Measurements from ENCODE around the gene PLXNA1.

Gene PLXNA1

DNA sequence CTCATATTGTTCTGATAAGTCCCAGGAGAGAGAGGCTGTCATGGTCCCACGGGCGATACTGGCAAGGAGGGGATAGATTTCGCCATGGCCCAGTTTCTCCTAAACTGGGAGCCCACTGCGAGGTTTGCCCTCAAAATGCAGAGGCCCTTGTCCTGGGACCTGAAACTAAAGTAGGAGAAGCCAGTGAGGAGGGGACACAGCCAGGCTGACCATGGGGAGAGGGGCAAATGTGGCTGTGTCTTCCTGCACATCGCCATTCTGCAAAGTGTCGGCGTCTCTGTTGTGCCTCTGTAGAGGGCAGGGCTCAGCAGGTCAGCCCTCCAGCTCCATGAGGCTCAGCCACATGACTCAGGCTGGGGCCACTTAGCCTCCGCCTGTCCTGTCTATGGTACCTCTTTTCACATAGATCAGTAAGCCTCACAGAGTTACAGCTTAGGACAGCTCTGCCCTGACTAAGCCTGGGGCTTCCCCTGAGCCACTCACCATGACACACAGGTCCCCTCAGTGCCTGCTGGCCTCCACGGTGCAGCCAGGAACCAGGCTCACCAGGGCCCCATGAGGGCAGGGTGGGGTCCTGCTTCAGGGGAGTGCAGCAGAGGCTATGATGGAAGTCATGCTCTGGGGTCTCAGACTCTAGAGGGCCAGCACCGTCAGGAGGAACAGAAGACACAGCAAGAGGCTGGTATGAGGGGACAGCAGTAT, 28.6 kb upstream of the PLXNA1 start:
- TF ChIP-seq, protein P1, sequence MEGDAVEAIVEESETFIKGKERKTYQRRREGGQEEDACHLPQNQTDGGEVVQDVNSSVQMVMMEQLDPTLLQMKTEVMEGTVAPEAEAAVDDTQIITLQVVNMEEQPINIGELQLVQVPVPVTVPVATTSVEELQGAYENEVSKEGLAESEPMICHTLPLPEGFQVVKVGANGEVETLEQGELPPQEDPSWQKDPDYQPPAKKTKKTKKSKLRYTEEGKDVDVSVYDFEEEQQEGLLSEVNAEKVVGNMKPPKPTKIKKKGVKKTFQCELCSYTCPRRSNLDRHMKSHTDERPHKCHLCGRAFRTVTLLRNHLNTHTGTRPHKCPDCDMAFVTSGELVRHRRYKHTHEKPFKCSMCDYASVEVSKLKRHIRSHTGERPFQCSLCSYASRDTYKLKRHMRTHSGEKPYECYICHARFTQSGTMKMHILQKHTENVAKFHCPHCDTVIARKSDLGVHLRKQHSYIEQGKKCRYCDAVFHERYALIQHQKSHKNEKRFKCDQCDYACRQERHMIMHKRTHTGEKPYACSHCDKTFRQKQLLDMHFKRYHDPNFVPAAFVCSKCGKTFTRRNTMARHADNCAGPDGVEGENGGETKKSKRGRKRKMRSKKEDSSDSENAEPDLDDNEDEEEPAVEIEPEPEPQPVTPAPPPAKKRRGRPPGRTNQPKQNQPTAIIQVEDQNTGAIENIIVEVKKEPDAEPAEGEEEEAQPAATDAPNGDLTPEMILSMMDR (IDR thresholded peaks at IDR 0.05; ENCODE audit: low read depth, low read length): no peak
- TF ChIP-seq, protein P2, sequence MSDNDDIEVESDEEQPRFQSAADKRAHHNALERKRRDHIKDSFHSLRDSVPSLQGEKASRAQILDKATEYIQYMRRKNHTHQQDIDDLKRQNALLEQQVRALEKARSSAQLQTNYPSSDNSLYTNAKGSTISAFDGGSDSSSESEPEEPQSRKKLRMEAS (IDR thresholded peaks at IDR 0.05; ENCODE audit: low read depth, low read length): no peak
- TF ChIP-seq MYC (IDR thresholded peaks at IDR 0.05; ENCODE audit: low read depth, low read length) (no peak), POLR2A (IDR thresholded peaks at IDR 0.05; ENCODE audit: extremely low read depth, insufficient read length) (no peak)
- DNase-seq (ENCODE audit: low read depth): no peak
- no peak overlapping the region for H3K4me3 ChIP-seq (ENCODE audit: low read depth, low read length)

DNA sequence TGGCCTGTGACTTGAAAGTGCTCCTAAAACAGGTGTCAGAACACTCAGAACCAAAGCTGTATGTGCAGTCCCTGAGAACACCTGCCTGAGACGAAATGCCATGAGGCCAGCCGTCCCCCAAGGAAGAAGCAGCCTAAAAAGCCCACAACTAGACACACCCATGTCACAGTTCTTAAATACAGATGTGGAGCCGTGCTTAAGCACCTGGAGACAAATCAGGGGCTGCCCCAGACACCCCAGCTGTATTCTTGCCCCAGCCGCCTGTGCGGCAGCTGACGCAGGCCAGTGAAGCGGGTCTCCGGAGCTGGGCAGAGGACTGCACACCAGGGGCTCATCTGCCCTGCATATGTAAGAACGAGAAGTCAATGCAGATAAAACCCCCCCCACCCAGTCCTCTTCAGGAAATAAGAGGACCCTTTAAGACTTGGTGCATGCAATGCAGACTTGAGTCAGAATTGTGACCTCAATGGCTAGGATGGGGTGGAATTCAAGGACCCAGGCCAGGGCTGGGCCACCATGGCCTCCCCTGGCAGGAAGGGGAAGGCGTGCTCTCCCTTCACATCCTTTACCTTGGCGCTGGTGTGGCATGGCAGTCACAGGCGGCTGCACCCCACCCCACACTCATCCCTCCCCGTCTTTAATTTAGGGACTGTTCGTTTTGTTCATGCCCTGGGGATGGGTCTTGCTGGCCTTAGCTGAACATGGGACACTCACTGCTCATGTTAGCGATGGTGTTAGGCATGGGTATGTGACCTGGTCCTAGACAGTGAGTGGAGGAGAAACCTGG, 27.7 kb upstream of the PLXNA1 start:
- no peak overlapping the region for H3K4me3 ChIP-seq (ENCODE audit: low read depth, low read length)
- no peak for DNase-seq (ENCODE audit: low read depth)
- TF ChIP-seq POLR2A (IDR thresholded peaks at IDR 0.05; ENCODE audit: extremely low read depth, insufficient read length) (no peak), MYC (IDR thresholded peaks at IDR 0.05; ENCODE audit: low read depth, low read length) (no peak)
- TF ChIP-seq, protein P1 (IDR thresholded peaks at IDR 0.05; ENCODE audit: low read depth, low read length): no peak
- TF ChIP-seq, protein P2 (IDR thresholded peaks at IDR 0.05; ENCODE audit: low read depth, low read length): no peak

DNA sequence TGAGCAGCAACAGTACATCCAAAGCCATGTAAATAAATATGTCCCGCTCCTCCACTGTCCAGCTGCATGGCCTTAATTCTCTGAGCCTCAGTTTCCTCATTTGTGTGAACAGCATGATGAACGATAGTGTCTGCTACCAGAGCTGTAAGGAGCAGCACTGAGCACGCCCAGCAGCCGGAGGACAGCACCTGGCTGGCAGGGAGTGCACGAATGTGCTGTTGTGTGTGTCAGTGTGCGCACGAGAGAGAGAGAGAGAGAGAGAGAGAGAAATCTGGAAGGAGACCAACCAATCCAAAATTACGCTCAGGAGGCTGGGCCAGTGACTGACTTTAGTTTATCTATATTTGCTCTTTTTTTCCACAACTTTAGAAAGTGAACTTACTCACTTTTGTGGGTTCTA, 26.6 kb upstream of the PLXNA1 start:
- no peak overlapping the region for H3K4me3 ChIP-seq (ENCODE audit: low read depth, low read length)
- DNase-seq (ENCODE audit: low read depth): no peak
- TF ChIP-seq POLR2A (IDR thresholded peaks at IDR 0.05; ENCODE audit: extremely low read depth, insufficient read length) (no peak), MYC (IDR thresholded peaks at IDR 0.05; ENCODE audit: low read depth, low read length) (no peak)
- TF ChIP-seq, protein P1 (IDR thresholded peaks at IDR 0.05; ENCODE audit: low read depth, low read length): no peak
- TF ChIP-seq, protein P2 (IDR thresholded peaks at IDR 0.05; ENCODE audit: low read depth, low read length): no peak

DNA sequence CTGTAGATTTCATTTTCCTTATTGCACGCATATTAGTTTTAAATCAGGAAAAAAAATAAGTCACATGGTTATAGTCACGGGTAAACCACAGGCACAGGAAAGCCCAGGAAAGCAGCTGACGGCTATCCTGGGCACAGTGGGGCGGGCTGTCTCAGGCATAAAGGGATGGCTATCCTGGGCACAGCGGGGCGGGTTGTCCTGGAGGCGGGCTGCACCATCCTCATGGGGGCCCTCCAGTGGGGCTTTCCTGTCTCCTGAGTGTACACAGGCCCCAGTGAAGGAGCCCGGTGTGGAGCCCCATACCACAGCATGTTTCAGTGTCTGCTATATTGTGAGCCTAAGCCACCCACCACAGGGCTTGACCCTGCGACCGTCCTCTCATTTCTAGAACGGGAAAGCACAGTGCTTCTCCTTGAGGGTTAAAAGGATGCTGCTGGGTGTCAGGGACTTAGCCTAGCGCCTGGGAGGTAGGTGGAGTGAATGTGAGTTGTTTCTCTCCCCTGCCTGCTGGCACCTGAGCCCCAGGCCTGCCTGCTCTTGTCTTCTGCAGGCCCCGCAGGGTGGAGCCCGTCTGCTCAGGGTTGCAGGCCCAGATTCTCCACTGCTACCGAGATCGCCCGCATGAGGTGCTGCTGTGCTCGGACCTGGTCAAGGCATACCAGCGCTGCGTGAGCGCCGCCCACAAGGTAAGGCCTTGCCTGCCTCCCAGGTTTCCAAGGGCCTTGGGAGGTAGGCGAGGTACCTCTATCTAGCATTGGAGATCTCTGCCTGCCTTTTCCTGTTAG, 25.9 kb upstream of the PLXNA1 start:
- H3K4me3 ChIP-seq (ENCODE audit: low read depth, low read length): no peak overlapping the region
- DNase-seq (ENCODE audit: low read depth): no peak
- TF ChIP-seq POLR2A (IDR thresholded peaks at IDR 0.05; ENCODE audit: extremely low read depth, insufficient read length): no peak
- TF ChIP-seq, protein P2 (IDR thresholded peaks at IDR 0.05; ENCODE audit: low read depth, low read length): no peak
- TF ChIP-seq MYC (IDR thresholded peaks at IDR 0.05; ENCODE audit: low read depth, low read length): no peak
- TF ChIP-seq, protein P1 (IDR thresholded peaks at IDR 0.05; ENCODE audit: low read depth, low read length): no peak

DNA sequence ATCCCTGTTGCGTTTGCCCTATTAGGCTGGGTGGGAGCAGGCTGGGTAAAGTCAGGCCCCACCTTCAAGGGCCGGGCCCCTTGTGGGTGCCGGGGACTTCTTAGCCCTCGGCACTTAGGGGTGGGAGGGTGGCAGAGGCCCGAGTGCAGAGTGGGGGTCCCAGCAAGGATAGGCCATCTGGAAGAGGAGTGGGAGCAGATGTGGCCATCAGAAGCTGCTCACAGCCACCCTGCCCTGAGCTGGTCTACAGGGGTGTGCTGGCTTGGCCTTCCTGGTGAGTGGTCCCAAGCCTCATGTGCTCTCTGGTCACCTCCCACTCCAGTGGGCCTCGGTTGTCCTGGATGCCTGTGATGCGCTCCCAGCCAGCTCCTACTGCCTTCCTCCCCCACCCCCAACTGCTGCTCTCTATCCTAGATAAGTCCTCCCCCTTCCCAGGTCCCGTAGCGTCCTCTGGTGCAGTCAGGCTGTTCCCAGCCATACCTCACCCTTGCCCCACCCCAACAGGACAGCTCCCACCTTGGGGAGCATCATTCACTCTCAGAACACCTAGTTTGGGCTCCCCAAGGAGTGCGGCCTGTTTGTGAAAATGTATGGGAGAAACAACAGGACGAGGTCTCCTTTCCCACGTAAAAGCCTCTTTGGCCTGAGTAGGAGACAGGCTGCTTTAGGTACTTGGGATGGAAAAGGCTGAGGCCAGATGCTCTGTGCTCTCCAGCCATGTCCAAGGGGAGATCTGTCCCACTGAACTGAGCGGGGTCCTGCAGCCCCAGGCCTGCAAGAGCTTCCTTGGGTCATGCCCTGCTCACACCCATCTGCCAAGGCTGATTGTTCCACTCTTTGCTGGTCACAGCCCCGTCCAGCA, 24.9 kb upstream of the PLXNA1 start:
- DNase-seq (ENCODE audit: low read depth): no peak
- TF ChIP-seq MYC (IDR thresholded peaks at IDR 0.05; ENCODE audit: low read depth, low read length): no peak
- TF ChIP-seq, protein P2 (IDR thresholded peaks at IDR 0.05; ENCODE audit: low read depth, low read length): no peak
- TF ChIP-seq POLR2A (IDR thresholded peaks at IDR 0.05; ENCODE audit: extremely low read depth, insufficient read length): no peak
- TF ChIP-seq, protein P1 (IDR thresholded peaks at IDR 0.05; ENCODE audit: low read depth, low read length): no peak
- no peak overlapping the region for H3K4me3 ChIP-seq (ENCODE audit: low read depth, low read length)
